IPS-18a (cell line): ENCODE measurements around the gene DMAC2.

Experiments used
- H3K27ac ChIP-seq: one replicate; pipeline ENCODE4 v1.5.1; 2013; ENCODE audit warnings: low read length
- H3K27me3 ChIP-seq: one replicate; pipeline ENCODE4 v1.6.1; 2013; ENCODE audit warnings: mild to moderate bottlenecking, low read length; ENCODE audit not compliant: control insufficient read depth, insufficient read depth
- H3K36me3 ChIP-seq: one replicate; pipeline ENCODE4 v1.6.1; 2013; ENCODE audit warnings: low read depth, low read length; ENCODE audit not compliant: control insufficient read depth
- H3K4me1 ChIP-seq: one replicate; pipeline ENCODE4 v1.6.1; 2013; ENCODE audit warnings: low read depth, low read length; ENCODE audit not compliant: control insufficient read depth
- H3K4me3 ChIP-seq: one replicate; pipeline ENCODE4 v1.5.1; 2013; ENCODE audit warnings: low read length
- H3K9ac ChIP-seq: one replicate; pipeline ENCODE4 v1.6.1; 2013; ENCODE audit warnings: mild to moderate bottlenecking, low read length, moderate library complexity
- H3K9me3 ChIP-seq: one replicate; pipeline ENCODE4 v1.6.1; 2013; ENCODE audit warnings: low read depth, low read length; ENCODE audit not compliant: control insufficient read depth

DMAC2 gene

GRCh38 chr19:41426952-41427646, 12.6 kb downstream of the DMAC2 start, which contains the start of gene B3GNT8:
Gene B3GNT8 (minus strand): TSS chr19:41427374. CDS start chr19:41426778, 596 bp downstream.
- Histone ChIP-seq H3K36me3 (peaks cover 15% of the 10 kb centered on the region), H3K9me3 (no peaks in the 10 kb centered on the region), H3K9ac (peak within 1 kb of the TSS; percentile 48), H3K4me1 (peaks cover 5% of the 10 kb centered on the region), H3K27ac (no peak within 1 kb of the TSS), H3K4me3 (peak within 1 kb of the TSS; percentile 68), H3K27me3 (no peaks in the 10 kb centered on the region)

DNA sequence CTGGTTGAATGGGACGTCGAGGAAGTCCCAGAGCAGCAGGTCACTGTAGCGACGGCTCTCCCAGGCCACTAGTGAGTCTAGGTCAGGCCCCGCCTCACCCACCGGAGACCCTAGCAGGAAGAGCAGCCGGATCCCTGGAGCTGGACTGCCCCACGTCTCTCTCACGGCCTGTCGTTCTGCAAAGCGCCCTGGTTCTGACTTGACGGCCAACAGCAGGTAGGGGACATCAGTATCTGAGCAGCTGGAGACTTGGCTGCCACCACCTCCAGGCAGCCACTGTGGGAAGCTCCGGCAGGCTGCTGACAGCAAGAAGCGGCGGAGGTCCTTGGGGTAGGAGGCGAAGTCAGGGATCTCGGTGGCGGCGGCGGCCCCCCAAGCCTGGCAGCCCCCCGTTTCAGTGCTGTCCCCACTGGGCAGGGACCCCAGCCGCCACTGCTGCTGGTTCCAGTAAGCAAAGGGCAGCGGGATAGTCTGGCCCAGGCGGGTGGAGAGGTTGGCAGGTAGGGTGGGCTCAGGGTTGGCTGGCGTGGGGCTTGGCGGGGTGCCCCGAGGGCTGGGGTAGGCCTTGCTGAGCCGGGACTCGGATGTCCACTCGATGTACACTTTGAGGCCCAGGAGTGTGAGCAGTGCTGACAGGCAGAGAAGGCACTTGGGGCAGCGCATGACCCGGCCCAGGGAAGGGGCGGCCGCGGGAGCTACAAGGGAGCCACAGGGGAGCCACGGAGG, 13.4 kb downstream of the DMAC2 start:
- Histone ChIP-seq H3K27ac (no peak overlapping the region), H3K36me3 (peaks cover 7% of the 10 kb centered on the region), H3K4me1 (peaks cover 5% of the 10 kb centered on the region), H3K4me3 (peak overlapping the region; percentile 68), H3K9ac (no peak overlapping the region), H3K9me3 (no peaks in the 10 kb centered on the region), H3K27me3 (no peaks in the 10 kb centered on the region)

- H3K27me3 ChIP-seq = no peaks in the 10 kb centered on the region
- H3K4me1 ChIP-seq = peaks cover 5% of the 10 kb centered on the region
- H3K27ac ChIP-seq = no peak overlapping the region
- no peak overlapping the region for H3K4me3 ChIP-seq
- peaks cover under 1% of the 10 kb centered on the region for H3K36me3 ChIP-seq
- H3K9ac ChIP-seq = no peak overlapping the region
- no peaks in the 10 kb centered on the region for H3K9me3 ChIP-seq
Measured at GRCh38 chr19:41425174-41426115, 14.3 kb downstream of the DMAC2 start.

DNA sequence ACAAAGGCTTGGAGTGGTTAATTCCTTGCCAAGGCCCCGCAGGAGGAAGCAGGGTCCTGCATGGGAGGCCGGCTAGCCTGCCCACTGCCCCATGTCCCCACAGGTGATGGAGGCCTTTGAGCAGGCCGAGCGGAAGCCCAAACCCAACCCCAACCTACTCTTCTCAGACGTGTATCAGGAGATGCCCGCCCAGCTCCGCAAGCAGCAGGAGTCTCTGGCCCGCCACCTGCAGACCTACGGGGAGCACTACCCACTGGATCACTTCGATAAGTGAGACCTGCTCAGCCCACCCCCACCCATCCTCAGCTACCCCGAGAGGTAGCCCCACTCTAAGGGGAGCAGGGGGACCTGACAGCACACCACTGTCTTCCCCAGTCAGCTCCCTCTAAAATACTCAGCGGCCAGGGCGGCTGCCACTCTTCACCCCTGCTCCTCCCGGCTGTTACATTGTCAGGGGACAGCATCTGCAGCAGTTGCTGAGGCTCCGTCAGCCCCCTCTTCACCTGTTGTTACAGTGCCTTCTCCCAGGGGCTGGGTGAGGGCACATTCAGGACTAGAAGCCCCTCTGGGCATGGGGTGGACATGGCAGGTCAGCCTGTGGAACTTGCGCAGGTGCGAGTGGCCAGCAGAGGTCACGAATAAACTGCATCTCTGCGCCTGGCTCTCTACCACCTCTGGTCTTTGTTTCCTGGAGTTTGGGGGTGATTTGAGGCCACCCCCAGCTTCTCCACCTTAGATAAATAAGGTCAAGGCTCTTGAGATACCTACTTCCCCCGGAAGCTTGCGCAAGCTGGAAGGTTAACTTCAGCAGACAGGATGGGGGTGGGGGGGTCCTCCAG, 15.2 kb downstream of the DMAC2 start:
- Histone ChIP-seq H3K4me3 (no peak overlapping the region), H3K27ac (no peak overlapping the region), H3K4me1 (peaks cover 5% of the 10 kb centered on the region), H3K9me3 (no peaks in the 10 kb centered on the region), H3K27me3 (no peaks in the 10 kb centered on the region), H3K9ac (no peak overlapping the region), H3K36me3 (peaks cover 6% of the 10 kb centered on the region)

DNA sequence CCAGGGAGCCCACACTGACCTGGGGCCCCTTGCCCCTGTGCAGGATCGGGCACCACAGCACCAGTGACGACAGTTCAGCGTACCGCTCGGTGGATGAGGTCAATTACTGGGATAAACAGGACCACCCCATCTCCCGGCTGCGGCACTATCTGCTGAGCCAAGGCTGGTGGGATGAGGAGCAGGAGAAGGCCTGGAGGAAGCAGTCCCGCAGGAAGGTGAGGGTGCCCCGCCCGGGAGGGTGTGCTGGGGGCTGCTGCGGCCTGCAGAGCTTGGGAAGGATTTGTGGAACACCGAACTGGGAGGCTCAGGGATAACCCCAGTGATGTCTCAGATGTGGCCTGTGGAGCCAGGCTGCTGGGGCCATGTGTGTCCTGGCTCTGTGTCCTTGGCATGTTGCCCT, 16.8 kb downstream of the DMAC2 start:
- Histone ChIP-seq H3K4me1 (peaks cover 5% of the 10 kb centered on the region), H3K36me3 (peaks cover 9% of the 10 kb centered on the region), H3K9me3 (no peaks in the 10 kb centered on the region), H3K4me3 (no peak overlapping the region), H3K27me3 (no peaks in the 10 kb centered on the region), H3K9ac (no peak overlapping the region), H3K27ac (no peak overlapping the region)

DNA sequence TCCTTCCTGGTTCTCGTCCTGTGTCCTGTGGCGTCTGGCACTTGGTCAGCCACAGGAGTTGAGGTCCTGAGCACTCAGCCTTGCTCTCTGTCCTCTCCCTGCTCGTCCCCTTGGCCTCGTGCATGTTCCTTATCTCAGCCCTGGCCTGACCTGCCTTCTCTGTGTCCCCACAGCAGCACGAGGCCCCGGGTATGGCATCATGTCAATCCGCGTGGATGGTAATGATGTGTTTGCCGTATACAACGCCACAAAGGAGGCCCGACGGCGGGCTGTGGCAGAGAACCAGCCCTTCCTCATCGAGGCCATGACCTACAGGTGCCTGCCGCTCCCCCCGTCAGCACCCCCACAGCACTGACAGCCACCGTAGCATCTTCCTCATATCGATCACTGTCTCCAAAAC, 17.3 kb downstream of the DMAC2 start:
- H3K4me1 ChIP-seq = peaks cover 5% of the 10 kb centered on the region
- peaks cover 9% of the 10 kb centered on the region for H3K36me3 ChIP-seq
- H3K27me3 ChIP-seq = no peaks in the 10 kb centered on the region
- H3K4me3 ChIP-seq = no peak overlapping the region
- H3K27ac ChIP-seq = no peak overlapping the region
- no peaks in the 10 kb centered on the region for H3K9me3 ChIP-seq
- no peak overlapping the region for H3K9ac ChIP-seq

DNA sequence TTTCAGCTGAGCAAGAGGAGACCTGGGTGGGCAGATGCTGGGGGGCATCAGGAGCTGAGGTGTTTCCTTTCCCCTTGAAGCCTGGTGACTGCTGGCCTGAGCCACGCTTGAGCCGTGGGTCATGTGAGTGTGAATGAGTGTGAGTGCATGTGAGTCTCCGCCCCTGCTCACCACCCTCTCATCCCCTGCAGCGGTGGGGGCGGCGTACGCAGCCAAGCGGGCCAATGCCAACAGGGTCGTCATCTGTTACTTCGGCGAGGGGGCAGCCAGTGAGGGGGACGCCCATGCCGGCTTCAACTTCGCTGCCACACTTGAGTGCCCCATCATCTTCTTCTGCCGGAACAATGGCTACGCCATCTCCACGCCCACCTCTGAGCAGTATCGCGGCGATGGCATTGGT, 17.7 kb downstream of the DMAC2 start:
- H3K4me1 ChIP-seq = peaks cover 4% of the 10 kb centered on the region

DNA sequence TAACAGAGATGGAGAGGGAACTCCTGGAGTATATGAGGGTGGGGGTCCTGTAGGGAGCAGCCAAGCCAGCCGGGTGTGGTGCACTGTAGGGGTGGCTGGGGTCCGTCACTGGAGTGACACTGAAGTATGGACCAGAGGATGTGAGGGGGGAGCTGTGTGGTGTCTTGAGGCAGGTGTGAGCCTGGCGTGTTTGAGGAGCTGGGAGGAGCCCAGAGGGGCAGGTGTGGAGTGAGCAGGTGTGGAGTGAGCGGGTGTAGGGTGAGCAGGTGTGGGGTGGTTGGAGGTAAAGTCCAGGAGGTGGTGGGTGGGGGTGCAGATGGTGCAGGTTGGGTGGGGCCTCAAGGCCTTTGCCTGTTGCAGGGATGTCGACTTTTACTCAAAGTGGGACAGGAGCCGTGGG, 18.4 kb downstream of the DMAC2 start:
- Histone ChIP-seq H3K9me3 (no peaks in the 10 kb centered on the region), H3K9ac (no peak overlapping the region), H3K4me1 (no peaks in the 10 kb centered on the region), H3K27me3 (no peaks in the 10 kb centered on the region), H3K27ac (no peak overlapping the region), H3K36me3 (peaks cover 9% of the 10 kb centered on the region), H3K4me3 (no peak overlapping the region)

More for the DNA sequence above, 17.7 kb downstream of the DMAC2 start:
- Histone ChIP-seq H3K27ac (no peak overlapping the region), H3K27me3 (no peaks in the 10 kb centered on the region), H3K9me3 (no peaks in the 10 kb centered on the region), H3K9ac (no peak overlapping the region), H3K36me3 (peaks cover 9% of the 10 kb centered on the region), H3K4me3 (no peak overlapping the region)

DNA sequence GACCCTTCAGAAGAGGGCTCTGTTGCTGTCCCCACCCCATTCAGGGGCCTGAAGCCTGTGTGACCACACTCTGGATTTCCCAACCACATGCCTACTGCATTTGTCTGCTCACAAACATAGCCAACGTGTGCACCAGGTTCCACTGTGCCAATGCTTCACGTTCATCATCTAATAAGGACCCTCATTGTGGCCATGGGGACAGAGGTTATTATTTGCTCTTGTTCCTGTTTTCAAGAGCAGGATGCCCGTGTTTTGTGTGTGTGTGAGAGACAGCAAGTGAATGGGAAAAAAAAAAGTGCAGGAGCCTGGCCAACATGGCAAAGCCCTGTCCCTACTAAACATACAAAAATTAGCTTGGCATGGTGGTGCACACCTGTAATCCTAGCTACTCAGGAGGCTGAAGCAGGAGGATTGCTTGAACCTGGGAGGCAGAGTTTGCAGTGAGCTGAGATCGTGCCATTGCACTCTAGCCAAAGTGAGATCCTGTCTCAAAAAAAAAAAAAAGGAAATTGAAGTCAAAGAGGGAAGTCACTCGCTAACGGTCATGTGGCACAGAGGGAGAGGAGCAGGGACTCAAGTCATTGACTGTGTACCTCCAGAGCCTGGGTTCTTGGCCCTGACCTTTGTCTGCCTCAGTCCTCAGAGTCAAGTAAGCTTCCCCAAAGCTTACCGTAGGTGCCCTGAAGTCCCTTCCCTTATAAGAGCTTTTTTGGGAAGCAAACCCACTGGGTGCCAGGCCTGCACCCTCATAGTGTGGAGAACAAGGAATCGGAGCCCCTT, 19.4 kb downstream of the DMAC2 start:
- Histone ChIP-seq H3K27me3 (no peaks in the 10 kb centered on the region), H3K4me3 (no peak overlapping the region), H3K9me3 (no peaks in the 10 kb centered on the region), H3K9ac (no peak overlapping the region), H3K27ac (no peak overlapping the region), H3K4me1 (no peaks in the 10 kb centered on the region), H3K36me3 (peaks cover 9% of the 10 kb centered on the region)

DNA sequence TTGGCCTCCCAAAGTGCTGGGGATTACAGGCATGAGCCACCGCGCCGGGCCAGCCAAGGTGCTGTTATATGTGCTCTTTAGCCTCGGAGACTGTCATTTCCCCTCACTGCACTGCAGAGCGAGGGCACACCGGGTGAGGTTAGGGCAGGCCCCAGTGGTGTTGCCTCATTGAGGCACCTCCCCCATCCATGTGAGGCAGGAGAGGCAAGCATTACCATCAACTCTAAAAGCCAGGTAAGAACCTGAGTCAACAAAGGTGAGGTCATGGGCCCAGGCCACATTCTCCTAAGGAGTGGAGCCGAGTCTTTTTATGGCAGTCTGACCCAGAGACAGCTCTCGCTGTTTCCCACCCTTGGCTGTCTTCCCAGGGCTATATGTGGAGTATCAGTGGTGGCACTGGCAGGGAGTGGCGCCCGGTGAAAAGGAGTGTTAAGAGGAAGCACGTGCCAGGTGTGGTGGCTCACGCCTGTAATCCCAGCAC, 23.5 kb downstream of the DMAC2 start:
- Histone ChIP-seq H3K27me3 (no peaks in the 10 kb centered on the region), H3K9me3 (no peaks in the 10 kb centered on the region), H3K4me3 (no peak overlapping the region), H3K4me1 (no peaks in the 10 kb centered on the region), H3K9ac (no peak overlapping the region), H3K36me3 (peaks cover 9% of the 10 kb centered on the region), H3K27ac (no peak overlapping the region)
